NCI-H1417 treated with DMSO at 0.1 percent for 48 hours (cell line): ENCODE data around the gene EFEMP2.

Experiments used
- DNase-seq: peaks from one replicate; lab custom pipeline; 2025; lab: John Stamatoyannopoulos, UW

Gene EFEMP2

DNA sequence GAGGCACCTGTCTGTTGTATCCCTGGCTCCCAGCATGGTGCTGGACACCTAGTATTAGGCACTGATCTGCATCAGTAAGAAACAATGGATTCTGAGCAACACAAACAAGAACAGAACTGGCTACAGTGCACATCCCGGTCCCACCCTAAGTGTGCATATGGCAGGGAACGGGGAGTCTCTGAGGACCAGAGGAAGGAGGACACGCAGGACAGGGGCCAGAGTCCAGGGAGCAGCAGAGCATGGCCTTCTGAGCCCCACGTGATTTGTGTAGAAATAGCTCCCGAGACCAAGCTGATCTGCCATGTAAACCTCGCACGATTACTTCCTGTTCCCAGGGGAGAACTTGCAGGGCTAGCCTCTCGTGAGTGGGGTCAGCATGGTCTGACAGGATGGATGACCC is 51.5 kb downstream of the EFEMP2 start:
- peak; percentile 66 for DNase-seq

GRCh38 chr11:65817835-65818680 is 54.5 kb downstream of the EFEMP2 start:
- DNase-seq: peak; percentile 55

DNA sequence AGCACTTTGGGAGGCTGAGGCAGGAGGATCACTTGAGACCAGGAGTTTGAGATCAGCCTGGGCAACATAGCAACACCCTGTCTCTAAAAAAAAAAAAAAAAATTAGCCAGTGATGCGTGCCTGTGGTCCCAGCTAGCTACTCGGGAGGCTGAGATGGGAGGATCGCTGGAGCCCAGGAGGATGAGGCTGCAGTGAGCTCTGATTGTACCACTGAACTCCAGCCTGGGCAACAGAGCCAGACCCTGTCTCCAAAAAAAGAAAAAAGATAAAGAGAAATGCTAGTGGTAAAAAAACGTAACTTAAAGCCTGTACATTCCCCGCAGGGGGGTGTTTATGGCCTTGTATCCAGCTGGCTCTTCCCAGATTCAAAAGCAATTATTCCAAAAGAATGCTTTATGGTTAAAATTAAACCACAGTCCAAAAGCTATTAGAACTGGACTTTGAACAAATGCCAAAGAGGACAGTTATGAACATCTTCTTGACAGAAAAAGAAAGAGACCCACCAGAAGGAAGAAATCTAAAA is 55.2 kb downstream of the EFEMP2 start:
- DNase-seq: no peak

DNA sequence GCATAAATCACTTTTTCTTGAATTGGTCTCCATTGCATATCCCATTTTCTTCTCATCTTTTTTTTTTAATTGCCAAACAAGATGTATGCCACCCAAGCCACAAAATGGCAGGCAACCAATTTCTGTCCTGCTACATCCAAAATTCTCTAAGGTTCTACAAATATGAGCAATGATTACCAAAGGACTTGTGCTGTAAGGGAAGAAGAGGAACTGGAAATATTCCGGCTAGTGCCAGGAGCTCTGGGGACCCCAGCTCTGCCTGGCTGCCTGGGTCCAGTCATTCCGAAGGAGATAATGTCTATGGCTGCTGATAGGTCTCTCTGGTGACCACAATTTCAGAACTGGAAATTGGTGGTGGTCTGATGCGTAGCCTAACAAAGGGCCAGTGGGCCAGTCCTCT is 55.9 kb downstream of the EFEMP2 start:
- DNase-seq: no peak
